Hematopoietic multipotent progenitor cell treated with erythropoietin and hydrocortisone succinate and interleukin-3 and kit ligand, for 15 days (in vitro differentiated cells): ENCODE results near the gene GLCE.
"Not testable (repeated sequence)": the region's sequence is repeated elsewhere in the genome, so short reads cannot be mapped to it uniquely, and the experiment has no call there.

Source experiments
- DNase-seq: peaks from one replicate; pipeline ENCODE4 v3.0.0-alpha.2; 2015; ENCODE audit warnings: low spot score

Gene GLCE

GRCh38 chr15:69299451-69299886, 139.0 kb downstream of the GLCE start:
- DNase-seq = no peak

DNA sequence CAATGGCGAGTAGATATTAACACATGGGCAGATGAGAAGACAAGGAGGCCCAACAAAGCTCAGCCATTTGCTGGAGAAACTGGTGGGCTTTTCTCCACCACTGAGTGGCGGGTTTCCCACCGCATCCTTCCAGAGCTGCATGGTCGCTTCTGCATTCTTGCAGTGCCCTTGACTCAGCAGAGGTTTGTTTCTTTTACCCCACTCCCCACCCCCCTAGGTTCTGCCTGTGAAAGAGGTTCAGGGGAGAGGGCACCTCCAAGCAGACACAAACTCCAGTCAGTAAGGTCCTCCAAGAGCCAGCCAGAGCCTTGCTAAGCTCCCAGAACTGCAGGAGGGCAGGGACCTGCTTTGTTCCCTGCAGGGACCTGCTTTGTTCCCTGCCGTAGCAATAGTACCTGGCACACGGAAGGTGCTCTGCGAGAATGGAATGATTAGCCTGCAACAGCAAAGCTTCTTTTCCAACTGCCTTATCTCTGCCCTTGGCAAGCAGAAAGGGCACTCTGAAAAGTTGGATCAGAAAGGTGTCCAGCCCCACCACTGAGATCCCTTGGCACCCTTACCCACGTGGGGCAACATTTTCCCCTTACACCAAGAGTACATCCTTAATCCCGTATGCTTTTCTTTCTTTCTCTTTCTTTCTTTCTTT, 139.6 kb downstream of the GLCE start:
- no peak for DNase-seq

DNA sequence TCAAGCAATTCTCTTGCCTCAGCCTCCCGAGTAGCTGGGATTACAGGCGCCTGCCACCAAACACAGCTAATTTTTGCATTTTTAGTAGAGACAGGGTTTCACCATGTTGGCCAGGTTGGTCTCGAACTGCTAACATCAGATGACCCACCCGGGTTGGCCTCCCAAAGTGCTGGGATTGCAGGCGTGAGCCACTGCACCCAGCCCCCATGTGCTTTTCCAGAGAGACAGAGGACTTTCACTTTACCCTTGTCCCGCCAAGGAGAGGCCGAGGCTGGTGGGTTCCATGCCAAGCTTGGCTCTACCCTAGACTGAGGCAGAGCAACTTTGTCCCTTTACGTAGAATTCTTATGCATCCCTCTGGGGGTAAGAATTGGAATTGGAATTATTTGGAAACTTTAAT, 140.7 kb downstream of the GLCE start:
- DNase-seq = not testable (repeated sequence)

GRCh38 chr15:69302087-69302486, 141.7 kb downstream of the GLCE start:
- DNase-seq = not testable (repeated sequence)

- no peak for DNase-seq
Observed at GRCh38 chr15:69302929-69303328, 142.5 kb downstream of the GLCE start.

- no peak for DNase-seq
Observed at GRCh38 chr15:69303337-69304181, 143.1 kb downstream of the GLCE start.

DNA sequence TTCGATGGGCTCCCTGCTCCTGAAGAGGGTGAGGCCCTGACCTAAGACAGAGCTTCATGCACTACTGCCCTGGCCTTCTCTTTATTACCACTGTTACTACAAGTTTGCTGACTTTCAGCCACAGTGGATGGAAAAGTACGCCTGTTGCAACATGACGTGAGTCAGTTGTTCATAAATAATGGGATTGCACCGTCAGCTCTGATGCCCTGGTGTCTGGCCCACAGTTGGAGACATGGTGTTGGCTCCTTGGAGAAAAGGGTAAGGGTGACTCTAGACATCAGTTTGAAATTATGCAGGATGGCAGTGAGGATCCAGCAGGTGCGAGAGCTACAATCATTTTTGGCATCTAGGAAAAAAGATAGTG, 143.7 kb downstream of the GLCE start:
- no peak for DNase-seq

- no peak for DNase-seq
Observed at GRCh38 chr15:69305204-69305931, 144.9 kb downstream of the GLCE start.

DNA sequence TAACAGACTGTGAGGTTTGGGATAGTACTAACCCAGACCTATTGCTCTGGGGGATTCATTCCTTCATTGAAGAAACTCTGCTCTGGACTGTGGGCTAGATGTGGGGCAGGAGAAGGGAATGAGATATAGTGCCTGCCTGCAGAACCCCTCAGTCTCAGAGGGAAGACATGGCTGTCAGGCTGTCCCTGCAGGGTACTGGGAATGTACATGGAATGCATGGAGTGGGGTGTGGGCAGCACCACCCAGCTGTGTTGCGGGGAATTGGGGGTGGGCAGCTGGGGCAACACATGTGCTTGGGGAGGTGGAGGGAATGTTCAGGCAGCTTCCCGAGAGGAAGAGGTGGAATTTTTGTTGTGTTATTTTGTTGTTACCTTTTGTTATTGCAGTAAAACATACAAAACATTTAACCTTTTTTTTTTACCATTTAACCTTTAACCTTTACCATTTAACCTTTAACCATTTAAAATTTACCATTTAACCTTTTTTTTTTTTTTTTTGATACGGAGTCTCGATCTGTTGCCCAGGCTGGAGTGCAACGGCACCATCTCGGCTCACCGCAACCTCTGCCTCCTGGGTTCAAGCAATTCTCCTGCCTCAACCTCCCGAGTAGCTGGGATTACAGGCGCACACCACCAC, 145.6 kb downstream of the GLCE start:
- no peak for DNase-seq

DNA sequence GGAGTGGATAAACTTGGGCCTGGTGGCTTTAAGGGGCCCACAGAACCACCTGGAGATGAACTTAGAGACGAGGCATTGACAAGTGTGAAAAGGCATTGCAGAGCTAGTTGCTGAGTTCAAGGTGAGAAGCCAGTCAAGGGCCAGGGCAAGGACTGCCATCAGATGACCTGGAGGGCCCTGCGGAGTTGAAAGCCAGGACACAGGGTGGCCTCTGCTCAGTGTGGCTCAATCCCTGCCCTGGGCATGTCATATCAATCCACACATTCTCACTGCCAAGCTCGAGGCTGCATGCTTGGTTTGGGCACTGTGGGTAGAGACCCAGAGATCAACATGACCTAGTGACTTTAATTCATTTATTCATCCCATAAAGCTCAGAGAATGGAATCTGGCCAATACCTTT, 147.5 kb downstream of the GLCE start:
- no peak for DNase-seq

GRCh38 chr15:69308949-69309348, 148.5 kb downstream of the GLCE start:
- no peak for DNase-seq

GRCh38 chr15:69311319-69311721, 150.9 kb downstream of the GLCE start:
- DNase-seq = no peak

GRCh38 chr15:69313432-69314000, 153.1 kb downstream of the GLCE start:
- no peak for DNase-seq

GRCh38 chr15:69314131-69314530, 153.7 kb downstream of the GLCE start:
- no peak for DNase-seq

- no peak for DNase-seq
Observed at GRCh38 chr15:69314736-69315135, 154.3 kb downstream of the GLCE start.

DNA sequence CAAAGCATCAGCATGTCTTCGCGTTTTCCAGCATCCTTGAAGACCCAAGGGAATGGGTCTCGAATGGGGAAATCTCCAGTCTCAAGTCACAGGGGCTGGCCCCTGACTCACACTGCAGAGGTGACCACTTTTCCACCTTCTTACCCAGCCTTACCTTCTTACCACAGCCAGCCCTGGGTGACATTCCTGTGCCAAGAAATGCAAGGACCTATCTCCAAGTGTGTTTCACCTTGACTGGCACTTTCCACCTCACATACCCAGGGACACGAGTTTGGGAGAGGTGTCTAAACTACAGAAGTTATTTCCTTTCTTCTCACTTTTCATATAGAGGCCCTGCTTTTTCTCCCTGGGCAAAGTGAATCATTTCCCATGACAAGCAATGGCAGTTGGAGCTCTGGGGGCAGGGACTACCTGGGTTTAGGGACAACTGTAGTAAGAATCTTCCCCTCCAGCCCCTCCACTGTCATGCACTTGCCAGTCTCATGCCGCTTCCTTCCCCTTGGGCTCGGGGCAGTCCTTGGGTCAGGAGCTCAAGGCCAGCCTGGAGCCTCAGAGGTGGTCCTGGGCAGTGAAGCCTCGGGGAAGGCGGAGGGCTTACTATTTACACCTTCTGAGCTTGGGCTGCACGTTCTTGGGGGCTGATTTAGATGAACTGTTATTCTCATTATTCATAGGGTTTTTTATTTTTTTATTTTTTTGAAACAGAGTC, 155.1 kb downstream of the GLCE start:
- DNase-seq = no peak

DNA sequence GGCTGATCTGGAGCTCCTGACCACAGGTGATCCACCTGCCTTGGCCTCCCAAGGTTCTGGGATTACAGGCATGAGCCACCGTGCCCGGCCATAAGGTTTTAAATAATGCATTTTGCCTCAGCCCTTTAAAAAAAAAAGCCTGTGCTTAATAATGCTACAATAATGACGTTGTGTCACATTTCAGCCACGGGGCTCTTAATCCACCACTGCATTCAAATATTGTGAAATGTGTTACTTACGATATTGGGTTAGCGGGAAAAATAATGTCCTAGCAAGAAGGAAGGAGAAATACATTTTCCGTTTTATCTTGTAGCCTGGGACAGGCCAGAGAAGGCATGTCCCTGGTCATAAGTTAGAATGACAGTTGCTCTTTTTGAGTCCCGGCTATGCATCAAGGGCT, 155.9 kb downstream of the GLCE start:
- DNase-seq = no peak

- no peak for DNase-seq
Observed at GRCh38 chr15:69317392-69317841, 157.0 kb downstream of the GLCE start.

- DNase-seq = no peak
Observed at GRCh38 chr15:69318033-69318432, 157.6 kb downstream of the GLCE start.

GRCh38 chr15:69319384-69320375, 159.2 kb downstream of the GLCE start:
- DNase-seq = no peak
